Measurements from ENCODE around the gene PREX1.

The PREX1 gene

GRCh38 chr20:48721324-48722001 lies 106.3 kb downstream of the PREX1 start:
- DNase-seq (ENCODE audit: extremely low read depth in 1 of 2, low read depth in 1 of 2): no peak

- no peak for DNase-seq (ENCODE audit: extremely low read depth in 1 of 2, low read depth in 1 of 2)
Measured at GRCh38 chr20:48720256-48720985, 107.4 kb downstream of the PREX1 start.

- no peak for DNase-seq (ENCODE audit: extremely low read depth in 1 of 2, low read depth in 1 of 2)
Measured at GRCh38 chr20:48719598-48720255, 108.1 kb downstream of the PREX1 start.

DNA sequence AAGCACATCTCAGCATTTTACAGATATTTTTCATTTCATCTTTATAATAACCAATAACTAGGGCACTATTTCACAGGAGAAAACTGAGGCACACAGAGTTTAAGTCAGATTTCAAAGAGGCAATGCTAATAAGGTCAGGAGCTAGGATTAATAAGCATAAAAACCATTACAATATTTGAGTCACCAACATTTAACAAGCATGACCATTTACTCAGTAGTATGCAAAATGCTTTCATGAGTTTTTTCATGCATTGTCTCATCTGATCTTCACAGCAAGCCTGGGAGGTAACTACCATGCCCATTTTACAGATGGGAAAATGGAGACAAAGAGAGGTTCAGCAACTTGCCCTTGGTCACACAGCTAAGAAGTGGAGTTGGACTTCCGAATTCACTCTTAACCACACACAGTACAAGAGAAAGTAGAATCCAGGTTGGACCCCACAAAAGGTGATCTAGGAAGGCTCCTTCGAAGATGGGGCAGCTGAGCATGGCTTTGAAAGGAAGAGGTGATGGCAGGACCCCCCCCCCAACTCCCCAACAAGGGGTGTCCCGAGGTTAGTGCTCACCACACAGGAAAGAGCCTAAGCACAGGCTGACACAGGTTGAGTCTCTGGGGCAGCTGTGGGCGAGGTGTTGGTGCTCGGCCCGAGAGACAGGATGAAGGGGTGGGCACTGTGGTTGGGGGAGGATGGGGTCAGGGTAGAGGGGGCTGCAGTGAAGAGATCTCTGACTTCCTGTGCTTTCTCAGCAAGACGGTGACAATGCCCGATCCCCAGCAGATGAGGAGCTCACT lies 108.8 kb downstream of the PREX1 start:
- DNase-seq (ENCODE audit: extremely low read depth in 1 of 2, low read depth in 1 of 2): peak; percentile 47 to 68

DNA sequence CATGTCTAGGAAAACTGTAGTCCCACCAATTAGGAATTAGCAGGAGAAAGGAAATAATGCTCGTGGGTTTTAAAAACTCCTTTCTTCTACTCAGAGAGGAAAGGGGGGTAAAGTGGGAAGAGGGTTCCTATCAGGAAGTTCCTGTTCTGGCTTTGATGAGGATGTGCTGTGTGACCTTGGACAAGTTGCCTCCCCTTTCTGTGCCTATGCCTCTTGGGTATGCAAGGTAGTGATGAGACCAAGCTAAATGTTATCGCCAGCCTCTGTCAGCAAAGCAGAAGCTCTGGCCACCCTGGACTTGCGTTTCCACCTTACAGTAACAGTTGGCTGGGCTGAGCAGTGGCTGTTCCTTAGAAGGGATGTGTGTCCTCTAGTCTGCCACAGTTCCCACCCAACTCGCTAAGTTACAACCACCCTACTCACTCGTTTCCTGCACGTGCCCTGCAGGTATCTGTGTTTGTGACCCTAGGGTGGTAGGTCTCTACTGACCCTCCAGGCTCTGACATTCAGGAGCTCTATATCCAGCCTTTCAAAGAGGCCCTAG lies 110.0 kb downstream of the PREX1 start:
- no peak for DNase-seq (ENCODE audit: extremely low read depth in 1 of 2, low read depth in 1 of 2)

- no peak for DNase-seq (ENCODE audit: extremely low read depth in 1 of 2, low read depth in 1 of 2)
Measured at GRCh38 chr20:48717095-48717672, 110.6 kb downstream of the PREX1 start.

DNA sequence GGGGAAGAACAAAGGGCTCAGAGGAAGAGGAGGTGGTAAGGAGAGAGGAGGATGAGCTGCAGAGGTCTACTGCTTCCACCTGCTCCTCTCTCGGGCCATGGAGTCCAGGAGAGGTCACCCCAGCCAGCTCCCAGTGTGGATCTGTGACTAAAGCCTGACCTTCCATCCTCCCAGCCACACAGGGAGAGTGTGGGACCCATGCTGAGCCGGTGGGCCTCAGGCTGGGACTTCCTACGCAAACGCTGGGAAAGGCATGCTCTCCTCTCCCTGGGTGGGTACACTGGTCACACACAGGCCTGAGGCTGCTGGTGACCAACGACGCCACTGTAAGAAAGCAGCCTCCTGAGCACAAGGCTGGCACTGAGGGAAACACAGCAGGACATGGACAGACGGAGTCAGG lies 111.3 kb downstream of the PREX1 start:
- no peak for DNase-seq (ENCODE audit: extremely low read depth in 1 of 2, low read depth in 1 of 2)

- DNase-seq (ENCODE audit: extremely low read depth in 1 of 2, low read depth in 1 of 2): peak; percentile 57 to 72
Measured at GRCh38 chr20:48716086-48716485, 111.7 kb downstream of the PREX1 start.

GRCh38 chr20:48714764-48715163 lies 113.0 kb downstream of the PREX1 start:
- DNase-seq (ENCODE audit: extremely low read depth in 1 of 2, low read depth in 1 of 2): no peak

GRCh38 chr20:48711696-48712464 lies 115.9 kb downstream of the PREX1 start:
- DNase-seq (ENCODE audit: extremely low read depth in 1 of 2, low read depth in 1 of 2): no peak

DNA sequence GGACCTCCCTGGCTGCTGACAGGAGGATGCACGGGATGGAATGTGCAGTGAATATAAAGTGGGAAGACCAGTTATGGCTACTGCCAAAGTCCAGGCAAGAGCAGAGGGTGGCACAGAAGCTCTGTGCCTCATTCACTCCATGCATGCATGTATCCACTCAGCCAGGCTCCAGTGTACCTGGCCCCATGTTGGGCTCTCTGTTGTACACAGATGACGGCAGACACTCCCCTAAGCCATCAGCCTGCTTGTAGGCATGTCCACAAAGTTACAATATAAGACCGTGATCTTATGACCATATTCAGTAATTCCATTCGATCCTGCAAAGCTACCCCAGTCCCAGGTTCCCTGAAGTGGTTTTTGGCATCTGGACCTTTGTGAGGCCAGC lies 116.8 kb downstream of the PREX1 start:
- no peak for DNase-seq (ENCODE audit: extremely low read depth in 1 of 2, low read depth in 1 of 2)

DNA sequence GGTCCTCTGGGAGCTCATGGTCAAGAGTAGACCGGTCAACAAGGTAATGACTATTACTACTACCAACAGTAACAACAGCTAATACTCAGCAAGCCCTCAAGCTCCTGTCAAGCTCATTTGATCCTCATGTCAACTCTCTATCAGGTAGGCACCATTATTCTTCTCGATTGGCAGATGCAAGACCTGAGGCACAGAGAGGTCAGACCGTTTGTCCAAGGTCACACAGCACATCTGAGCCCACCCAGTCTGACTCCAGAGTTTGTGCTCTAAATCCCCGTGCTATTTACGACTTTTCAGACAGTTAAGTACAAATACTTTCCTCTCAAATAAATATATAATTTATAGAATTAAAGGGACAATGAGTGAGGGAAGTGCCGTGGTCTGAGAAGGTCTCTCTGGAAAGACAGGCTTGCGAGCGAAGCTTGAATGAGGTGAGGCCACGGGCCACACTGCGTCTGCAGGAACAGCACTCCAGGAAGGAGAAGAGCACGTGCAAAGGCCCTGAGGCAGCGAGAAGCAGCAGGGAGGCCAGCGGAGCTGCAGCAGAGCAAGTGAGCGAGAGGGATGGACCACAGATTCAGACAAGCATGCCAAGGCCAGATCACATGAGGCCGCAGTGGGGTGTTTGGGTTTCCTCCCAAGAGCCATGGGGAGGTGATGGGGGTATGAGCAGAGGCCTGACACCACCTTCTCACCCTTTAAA lies 117.3 kb downstream of the PREX1 start:
- no peak for DNase-seq (ENCODE audit: extremely low read depth in 1 of 2, low read depth in 1 of 2)

GRCh38 chr20:48709744-48710143 lies 118.1 kb downstream of the PREX1 start:
- DNase-seq (ENCODE audit: extremely low read depth in 1 of 2, low read depth in 1 of 2): no peak

GRCh38 chr20:48709058-48709691 lies 118.6 kb downstream of the PREX1 start:
- DNase-seq (ENCODE audit: extremely low read depth in 1 of 2, low read depth in 1 of 2): no peak

DNA sequence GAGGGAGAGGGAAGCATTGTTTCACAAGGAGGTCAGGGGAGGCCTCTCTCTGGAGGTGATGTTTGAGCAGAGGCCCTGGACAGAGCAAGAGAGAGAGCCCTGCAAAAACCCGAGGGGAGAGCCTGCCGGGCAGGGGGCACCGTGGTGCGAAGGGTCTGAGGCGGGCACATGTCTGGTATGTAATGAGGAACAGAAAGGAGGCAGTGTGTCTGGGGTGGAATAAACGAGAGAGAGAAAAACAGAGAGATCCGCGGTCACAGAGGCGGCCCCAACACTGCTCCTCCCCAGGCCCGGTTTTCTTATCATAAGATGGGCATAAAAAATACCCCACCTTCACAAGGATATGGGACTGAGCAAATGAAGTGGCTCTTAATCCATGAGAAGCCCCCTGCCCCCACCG lies 119.2 kb downstream of the PREX1 start:
- DNase-seq (ENCODE audit: extremely low read depth in 1 of 2, low read depth in 1 of 2): no peak

DNA sequence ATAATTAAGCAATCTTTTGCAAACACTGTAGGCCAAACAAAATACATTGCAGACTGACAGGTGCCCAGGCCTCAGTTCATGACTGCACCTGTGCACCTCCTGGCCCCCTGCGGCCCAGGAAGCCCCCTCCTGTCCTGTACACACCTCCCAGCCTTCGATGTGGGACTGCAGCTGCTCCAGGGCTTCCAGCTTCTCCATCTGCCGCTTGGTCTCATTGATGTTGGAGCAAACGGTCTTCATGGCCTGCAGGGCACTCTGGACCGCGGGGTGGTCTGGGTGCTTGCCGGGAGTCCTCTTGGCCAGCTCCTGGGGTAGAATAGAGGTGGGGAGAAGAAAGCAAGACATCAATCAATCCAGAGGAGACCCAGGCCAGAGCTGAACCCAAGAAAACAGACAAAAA lies 119.7 kb downstream of the PREX1 start:
- DNase-seq (ENCODE audit: extremely low read depth in 1 of 2, low read depth in 1 of 2): no peak

DNA sequence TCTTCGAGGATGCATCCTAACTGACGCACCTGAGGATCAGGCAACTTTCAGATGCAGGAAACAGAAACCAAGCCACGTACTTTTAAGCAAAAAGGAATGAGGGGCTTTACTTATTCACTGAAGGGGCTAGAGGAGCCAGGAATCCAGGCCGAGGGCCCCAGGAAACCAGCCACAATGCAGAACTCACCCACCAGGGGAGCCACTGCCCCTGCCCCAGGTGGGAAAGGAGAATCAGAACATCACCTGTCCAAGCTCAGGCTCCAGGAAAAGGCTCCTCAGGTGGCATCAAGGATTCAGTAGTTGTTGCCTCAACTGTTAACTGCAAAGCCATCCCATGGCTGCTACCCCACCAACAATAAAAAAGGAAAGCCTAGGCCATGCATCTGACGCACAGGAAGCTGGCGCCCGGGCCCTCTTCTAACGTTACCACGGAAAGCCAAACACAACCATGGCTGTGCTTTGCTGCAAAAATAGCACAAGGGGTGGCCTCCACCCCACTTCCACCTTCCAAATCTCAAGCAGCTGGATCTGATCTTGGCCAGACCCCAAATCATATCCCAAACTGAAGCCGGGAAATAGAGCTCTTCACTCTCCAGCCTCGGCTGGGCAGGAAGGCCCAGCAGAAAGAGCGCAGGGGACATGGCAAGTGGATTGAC lies 121.0 kb downstream of the PREX1 start:
- no peak for DNase-seq (ENCODE audit: extremely low read depth in 1 of 2, low read depth in 1 of 2)

DNA sequence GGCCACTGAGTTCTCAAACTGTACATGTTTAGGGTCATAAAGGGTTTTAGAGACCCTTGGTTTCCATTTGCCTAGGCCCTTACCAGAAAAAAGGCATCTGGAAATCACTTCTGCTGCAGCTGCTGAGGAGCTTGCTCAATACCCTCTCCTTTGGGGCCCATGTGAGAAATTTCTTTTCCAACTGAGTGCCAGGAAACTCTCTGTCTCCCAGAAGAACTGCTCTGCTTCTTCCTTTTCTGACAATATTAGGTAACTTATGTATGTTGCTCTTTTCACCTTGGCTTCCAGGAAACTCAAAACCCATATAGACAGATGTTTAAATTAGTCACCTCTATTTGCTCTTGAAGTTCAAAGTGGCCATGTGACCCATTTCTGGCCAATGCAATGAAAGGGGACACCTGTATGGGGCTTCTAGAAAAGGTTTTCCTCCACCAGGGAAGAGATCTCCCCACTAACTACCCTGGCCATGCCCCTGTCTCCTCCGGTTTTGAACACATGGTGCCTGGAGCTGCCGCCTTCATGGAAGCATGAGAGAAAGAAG lies 121.6 kb downstream of the PREX1 start:
- no peak for DNase-seq (ENCODE audit: extremely low read depth in 1 of 2, low read depth in 1 of 2)
